ENCODE results near the gene TNFAIP1. TPM values are rescaled to one million over a fixed set of nuclear protein-coding genes. Genes with fewer than 3 reads are reported as not detected.

Gene TNFAIP1
- total RNA-seq, 1 experiment from 2014 or later, result 49.4 TPM

DNA sequence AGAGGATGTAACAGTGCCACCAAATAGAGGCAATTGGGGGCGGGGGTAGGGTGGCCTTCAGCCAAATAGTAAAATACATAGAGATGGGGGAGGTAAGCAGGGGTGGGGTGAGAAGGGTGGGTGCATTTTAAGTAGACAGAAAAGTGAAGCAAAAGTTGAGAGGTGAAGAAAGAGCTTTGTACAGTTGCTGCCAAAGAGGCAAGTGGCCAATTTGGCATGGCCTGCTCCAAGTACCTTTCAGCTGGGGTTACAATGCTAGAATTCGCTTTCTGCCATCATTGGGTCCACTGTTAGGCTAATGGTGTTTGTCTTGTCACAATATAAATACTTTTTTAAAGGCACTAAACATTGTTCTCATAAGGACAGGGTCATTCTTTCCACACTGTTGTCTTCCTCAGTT lies 21.7 kb upstream of the TNFAIP1 start:
- DNase-seq, result no peak
- Mint-ChIP-seq H3K27me3 (ENCODE audit: unreplicated experiment) (no peaks in the 10 kb centered on the region), H3K4me3 (ENCODE audit: low read depth, unreplicated experiment) (no peak overlapping the region), H3K4me1 (ENCODE audit: low read depth, unreplicated experiment) (peaks cover 27% of the 10 kb centered on the region), H3K27ac (ENCODE audit: unreplicated experiment) (no peak overlapping the region), H3K9me3 (ENCODE audit: low read depth, unreplicated experiment) (no peaks in the 10 kb centered on the region), H3K36me3 (ENCODE audit: insufficient read depth, unreplicated experiment) (peaks cover 10% of the 10 kb centered on the region)
- intact Hi-C loops (cut with micrococcal nuclease; ENCODE audit: unreplicated experiment), result no loop called here
- TF ChIP-seq, protein P1, sequence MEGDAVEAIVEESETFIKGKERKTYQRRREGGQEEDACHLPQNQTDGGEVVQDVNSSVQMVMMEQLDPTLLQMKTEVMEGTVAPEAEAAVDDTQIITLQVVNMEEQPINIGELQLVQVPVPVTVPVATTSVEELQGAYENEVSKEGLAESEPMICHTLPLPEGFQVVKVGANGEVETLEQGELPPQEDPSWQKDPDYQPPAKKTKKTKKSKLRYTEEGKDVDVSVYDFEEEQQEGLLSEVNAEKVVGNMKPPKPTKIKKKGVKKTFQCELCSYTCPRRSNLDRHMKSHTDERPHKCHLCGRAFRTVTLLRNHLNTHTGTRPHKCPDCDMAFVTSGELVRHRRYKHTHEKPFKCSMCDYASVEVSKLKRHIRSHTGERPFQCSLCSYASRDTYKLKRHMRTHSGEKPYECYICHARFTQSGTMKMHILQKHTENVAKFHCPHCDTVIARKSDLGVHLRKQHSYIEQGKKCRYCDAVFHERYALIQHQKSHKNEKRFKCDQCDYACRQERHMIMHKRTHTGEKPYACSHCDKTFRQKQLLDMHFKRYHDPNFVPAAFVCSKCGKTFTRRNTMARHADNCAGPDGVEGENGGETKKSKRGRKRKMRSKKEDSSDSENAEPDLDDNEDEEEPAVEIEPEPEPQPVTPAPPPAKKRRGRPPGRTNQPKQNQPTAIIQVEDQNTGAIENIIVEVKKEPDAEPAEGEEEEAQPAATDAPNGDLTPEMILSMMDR (IDR thresholded peaks at IDR 0.05; ENCODE audit: unreplicated experiment), result no peak
- no TSS peak for BruUV-seq (replicated peaks)
- CTCF ChIA-PET, result no interaction called here

DNA sequence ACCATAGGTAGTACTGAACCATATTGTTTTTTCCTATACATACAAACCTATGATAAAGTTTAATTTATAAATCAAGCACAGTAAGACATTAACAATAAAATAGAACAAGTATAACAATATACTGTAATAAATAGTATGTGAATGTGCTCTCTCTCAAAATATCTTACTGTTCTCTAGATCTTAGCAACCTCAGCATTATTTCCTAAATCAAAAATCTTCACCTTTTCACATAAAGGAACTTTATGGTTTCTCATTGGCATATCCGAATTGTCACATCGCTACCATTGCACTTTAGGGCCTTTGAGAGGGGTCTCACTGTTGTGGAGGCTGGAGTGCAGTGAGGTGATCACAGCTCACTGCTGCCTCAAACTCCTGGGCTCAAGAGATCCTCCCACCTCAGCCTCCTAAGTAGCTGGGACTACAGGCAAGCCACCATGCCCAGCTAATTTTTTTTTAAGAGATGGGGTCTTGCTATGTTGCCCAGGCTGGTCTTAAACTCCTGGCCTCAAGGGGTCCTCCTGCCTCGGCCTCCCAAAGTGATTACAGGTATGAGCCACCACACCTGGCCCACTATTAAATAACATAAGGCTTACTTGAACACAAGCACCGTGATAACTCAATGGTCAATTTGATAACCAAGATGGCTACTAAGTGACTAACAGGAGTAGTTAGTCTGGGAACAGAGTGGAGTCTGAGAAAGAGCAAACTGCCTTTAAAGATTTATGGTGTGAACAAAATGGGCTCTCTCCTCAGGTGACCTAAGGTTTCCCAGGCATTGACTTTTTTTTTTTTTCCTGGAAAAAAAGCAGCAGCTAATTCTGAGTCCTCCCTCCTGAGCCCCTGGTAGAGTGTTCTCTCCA lies 19.5 kb upstream of the TNFAIP1 start:
- TF ChIP-seq, protein P1 (IDR thresholded peaks at IDR 0.05; ENCODE audit: unreplicated experiment), result no peak
- no peaks in the 10 kb centered on the region for H3K27me3 Mint-ChIP-seq (ENCODE audit: unreplicated experiment)
- intact Hi-C loops (cut with micrococcal nuclease; ENCODE audit: unreplicated experiment), result no loop called here
- no peak for DNase-seq
- BruUV-seq (replicated peaks), result no TSS peak
- H3K4me3 Mint-ChIP-seq (ENCODE audit: low read depth, unreplicated experiment), result no peak overlapping the region
- H3K27ac Mint-ChIP-seq (ENCODE audit: unreplicated experiment), result no peak overlapping the region
- no peaks in the 10 kb centered on the region for H3K9me3 Mint-ChIP-seq (ENCODE audit: low read depth, unreplicated experiment)
- peaks cover 42% of the 10 kb centered on the region for H3K4me1 Mint-ChIP-seq (ENCODE audit: low read depth, unreplicated experiment)
- peaks cover 31% of the 10 kb centered on the region for H3K36me3 Mint-ChIP-seq (ENCODE audit: insufficient read depth, unreplicated experiment)
- CTCF ChIA-PET, result no interaction called here

DNA sequence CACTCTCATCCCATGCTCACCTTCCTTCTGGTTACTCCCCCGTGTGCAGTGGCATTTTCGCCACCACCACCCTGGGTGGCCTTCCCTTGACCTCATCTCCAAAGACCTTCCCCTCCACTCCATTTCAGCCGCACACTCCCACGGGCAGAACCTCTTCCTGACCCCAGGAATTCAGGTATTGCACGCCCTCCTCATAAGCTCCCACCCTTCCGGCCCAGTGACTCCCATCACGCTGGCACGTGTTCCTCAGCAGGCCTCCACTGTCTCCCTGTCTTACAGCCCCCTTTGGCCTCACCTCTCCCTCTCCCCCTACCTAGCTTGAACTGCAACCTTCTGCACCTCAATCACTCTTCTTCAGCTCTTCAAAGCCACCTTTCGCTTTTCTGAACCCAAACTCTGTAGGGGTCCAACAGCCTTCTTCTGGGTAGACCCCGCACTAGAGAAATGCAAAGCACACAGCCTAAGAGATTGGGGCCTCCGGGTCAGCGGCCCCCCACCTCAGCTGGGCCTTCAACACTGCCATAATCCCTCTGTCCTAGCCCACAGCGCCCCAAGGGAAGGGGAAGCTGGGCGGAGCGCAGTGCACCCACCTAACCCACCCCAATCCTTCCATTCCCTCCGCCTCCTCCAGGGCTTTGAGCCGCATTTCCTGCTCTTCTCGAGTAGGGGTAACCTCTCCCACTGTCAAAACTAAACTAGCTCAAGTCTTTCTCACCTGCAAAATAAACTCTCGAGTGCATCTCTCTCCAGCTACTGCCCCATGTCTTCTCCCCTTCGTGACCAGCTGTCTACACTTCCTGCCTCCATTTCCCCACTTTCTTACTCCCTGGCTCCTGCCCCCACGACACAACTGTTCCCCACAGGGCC lies 18.2 kb upstream of the TNFAIP1 start:
- Mint-ChIP-seq H3K4me1 (ENCODE audit: low read depth, unreplicated experiment) (peaks cover 54% of the 10 kb centered on the region), H3K27ac (ENCODE audit: unreplicated experiment) (no peak overlapping the region), H3K4me3 (ENCODE audit: low read depth, unreplicated experiment) (peak overlapping the region; percentile 97), H3K9me3 (ENCODE audit: low read depth, unreplicated experiment) (no peaks in the 10 kb centered on the region), H3K36me3 (ENCODE audit: insufficient read depth, unreplicated experiment) (peaks cover 36% of the 10 kb centered on the region), H3K27me3 (ENCODE audit: unreplicated experiment) (no peaks in the 10 kb centered on the region)
- TF ChIP-seq, protein P1 (IDR thresholded peaks at IDR 0.05; ENCODE audit: unreplicated experiment), result no peak
- CTCF ChIA-PET, result no interaction called here
- no TSS peak for BruUV-seq (replicated peaks)
- intact Hi-C loops (cut with micrococcal nuclease; ENCODE audit: unreplicated experiment), result no loop called here
- no peak for DNase-seq

DNA sequence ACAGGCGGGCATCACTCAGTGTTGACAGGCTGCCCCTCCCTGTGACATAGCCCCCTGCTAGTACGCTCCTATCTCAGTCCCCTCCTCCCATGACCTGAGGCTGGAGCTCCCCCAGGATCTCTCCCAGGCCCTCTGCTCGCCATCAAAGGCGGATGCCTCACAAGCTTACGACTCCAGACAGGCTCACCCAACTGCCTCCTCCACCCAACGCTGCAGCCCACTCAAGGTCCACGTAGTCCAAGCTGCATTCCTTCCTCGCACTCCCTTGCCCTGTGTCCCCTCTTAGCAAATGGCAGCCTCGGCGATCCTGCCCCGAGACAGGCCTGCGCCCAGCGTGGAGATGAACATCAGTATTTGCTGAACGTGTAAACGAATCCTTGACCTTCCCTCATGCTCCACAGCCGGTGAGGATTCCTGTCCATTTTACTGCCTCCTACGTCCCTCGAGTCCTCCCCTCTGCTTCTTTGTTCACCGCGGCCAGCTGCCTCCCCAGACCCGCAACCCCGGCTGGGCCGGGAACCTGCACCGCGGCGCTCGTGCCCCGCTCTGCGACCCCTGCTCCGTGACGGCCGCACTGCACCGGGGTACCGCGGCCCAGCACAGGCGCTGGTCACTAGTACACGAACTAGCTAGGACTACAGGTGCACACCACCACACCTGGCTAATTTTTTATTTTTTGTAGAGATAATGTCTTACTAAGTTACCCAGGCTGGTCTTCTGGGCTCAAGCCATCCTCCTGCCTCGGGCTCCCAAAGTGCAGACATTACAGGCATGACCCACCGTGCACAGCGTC lies 17.4 kb upstream of the TNFAIP1 start:
- intact Hi-C loops (cut with micrococcal nuclease; ENCODE audit: unreplicated experiment), result no loop called here
- Mint-ChIP-seq H3K4me3 (ENCODE audit: low read depth, unreplicated experiment) (peak overlapping the region; percentile 97), H3K9me3 (ENCODE audit: low read depth, unreplicated experiment) (no peaks in the 10 kb centered on the region), H3K4me1 (ENCODE audit: low read depth, unreplicated experiment) (peaks cover 54% of the 10 kb centered on the region), H3K27me3 (ENCODE audit: unreplicated experiment) (no peaks in the 10 kb centered on the region), H3K36me3 (ENCODE audit: insufficient read depth, unreplicated experiment) (peaks cover 36% of the 10 kb centered on the region), H3K27ac (ENCODE audit: unreplicated experiment) (peak overlapping the region; percentile 97)
- CTCF ChIA-PET, result interaction anchor here (0.7 kb wide), 1 partner anchor 212 kb away, joined by 3 read pairs; no protein-coding TSS in a partner anchor
- TF ChIP-seq, protein P1 (IDR thresholded peaks at IDR 0.05; ENCODE audit: unreplicated experiment), result no peak
- no peak for DNase-seq
- BruUV-seq (replicated peaks), result no TSS peak

Data from Calu3 (cell line).